HG03135 (cell line): ENCODE measurements around the gene SH3GL1.

ENCODE experiments used
- ATAC-seq: cut with Tn5 transposase; IDR thresholded peaks from one replicate; pipeline ENCODE4 v1.9.1; 2021; ENCODE audit warnings: mild to moderate bottlenecking, moderate library complexity; ENCODE audit not compliant: unreplicated experiment

SH3GL1 gene

GRCh38 chr19:4400135-4400936, at the start of gene SH3GL1:
SH3GL1 (minus strand) TSS chr19:4400547; CDS start chr19:4400368, 179 bp downstream.
- peak; percentile 54 for ATAC-seq

- no peak for ATAC-seq
Measured at GRCh38 chr19:4449639-4450028, 49.3 kb upstream of the SH3GL1 start.

GRCh38 chr19:4449022-4449638, 48.8 kb upstream of the SH3GL1 start:
- ATAC-seq = no peak

- no peak for ATAC-seq
Measured at GRCh38 chr19:4448147-4448985, 48.0 kb upstream of the SH3GL1 start.

- ATAC-seq = no peak
Measured at GRCh38 chr19:4447327-4448146, 47.2 kb upstream of the SH3GL1 start.

- ATAC-seq = no peak
Measured at GRCh38 chr19:4446704-4447200, 46.4 kb upstream of the SH3GL1 start.

- no peak for ATAC-seq
Measured at GRCh38 chr19:4445963-4446703, 45.8 kb upstream of the SH3GL1 start.

- no peak for ATAC-seq
Measured at GRCh38 chr19:4444765-4445741, 44.7 kb upstream of the SH3GL1 start.

- ATAC-seq = no peak
Measured at GRCh38 chr19:4443966-4444764, 43.8 kb upstream of the SH3GL1 start.

GRCh38 chr19:4443188-4443587, 42.8 kb upstream of the SH3GL1 start:
- no peak for ATAC-seq

- no peak for ATAC-seq
Measured at GRCh38 chr19:4442819-4443146, 42.4 kb upstream of the SH3GL1 start.

GRCh38 chr19:4441994-4442818, 41.9 kb upstream of the SH3GL1 start:
- no peak for ATAC-seq

- ATAC-seq = no peak
Measured at GRCh38 chr19:4439243-4439642, 38.9 kb upstream of the SH3GL1 start.

GRCh38 chr19:4437103-4437502, 36.8 kb upstream of the SH3GL1 start:
- no peak for ATAC-seq

GRCh38 chr19:4436231-4436630, 35.9 kb upstream of the SH3GL1 start:
- ATAC-seq = no peak

GRCh38 chr19:4434391-4434790, 34.0 kb upstream of the SH3GL1 start:
- no peak for ATAC-seq

- no peak for ATAC-seq
Measured at GRCh38 chr19:4432918-4433506, 32.7 kb upstream of the SH3GL1 start.
